CD4-positive, alpha-beta T cell treated with Interleukin-6 at 100 ng/mL for 8 hours (primary cell): ENCODE results near the gene LRRC75B.

ENCODE experiments used
- DNase-seq: peaks from one replicate; pipeline ENCODE4 v3.0.0-alpha.2; 2020; ENCODE audit warnings: mixed read lengths, low spot score

LRRC75B gene

GRCh38 chr22:24585461-24585860 is 7.4 kb downstream of the LRRC75B start:
- no peak for DNase-seq

- no peak for DNase-seq
These were observed 7.9 kb downstream of the LRRC75B start for GRCh38 chr22:24584871-24585411.

GRCh38 chr22:24584166-24584790 is 8.6 kb downstream of the LRRC75B start:
- no peak for DNase-seq

- DNase-seq, result no peak
These were observed 9.4 kb downstream of the LRRC75B start for GRCh38 chr22:24583221-24584165.

GRCh38 chr22:24582056-24582814 is 10.6 kb downstream of the LRRC75B start:
- DNase-seq, result no peak

- DNase-seq, result no peak
These were observed 12.6 kb downstream of the LRRC75B start for GRCh38 chr22:24580276-24580675.

GRCh38 chr22:24579258-24579601 is 13.6 kb downstream of the LRRC75B start:
- DNase-seq, result no peak

- DNase-seq, result no peak
These were observed 14.3 kb downstream of the LRRC75B start for GRCh38 chr22:24578355-24579257.

GRCh38 chr22:24576778-24577177 is 16.1 kb downstream of the LRRC75B start:
- no peak for DNase-seq

- DNase-seq, result no peak
These were observed 21.6 kb downstream of the LRRC75B start for GRCh38 chr22:24571266-24571665.

GRCh38 chr22:24567668-24568067 is 25.2 kb downstream of the LRRC75B start:
- DNase-seq, result no peak

GRCh38 chr22:24566899-24567511 is 25.9 kb downstream of the LRRC75B start:
- DNase-seq, result no peak

- DNase-seq, result no peak
These were observed 27.8 kb downstream of the LRRC75B start for GRCh38 chr22:24565077-24565476.

GRCh38 chr22:24564376-24565058 is 28.4 kb downstream of the LRRC75B start:
- no peak for DNase-seq

- no peak for DNase-seq
These were observed 29.6 kb downstream of the LRRC75B start for GRCh38 chr22:24563246-24563645.

- DNase-seq, result no peak
These were observed 33.4 kb downstream of the LRRC75B start for GRCh38 chr22:24559471-24559870.

- DNase-seq, result peak; percentile 99
These were observed 37.5 kb downstream of the LRRC75B start, which contains the start of gene SNRPD3 for GRCh38 chr22:24555165-24556039. Gene SNRPD3 (plus strand): TSS chr22:24555999. CDS start chr22:24557675, 1,676 bp downstream.

GRCh38 chr22:24554313-24555164 is 38.3 kb downstream of the LRRC75B start, which contains the start of gene GUCD1:
Gene GUCD1 (minus strand): TSS chr22:24555138. CDS start chr22:24554991, 147 bp downstream.
- DNase-seq, result no peak
